ENCODE data around the gene GMPR2. TPM values are rescaled to one million over a fixed set of nuclear protein-coding genes. Genes with fewer than 3 reads are reported as not detected.

GMPR2 gene
- total RNA-seq, 4 donors from 2014 or later: 68.8 to 237 (median 110) TPM

DNA sequence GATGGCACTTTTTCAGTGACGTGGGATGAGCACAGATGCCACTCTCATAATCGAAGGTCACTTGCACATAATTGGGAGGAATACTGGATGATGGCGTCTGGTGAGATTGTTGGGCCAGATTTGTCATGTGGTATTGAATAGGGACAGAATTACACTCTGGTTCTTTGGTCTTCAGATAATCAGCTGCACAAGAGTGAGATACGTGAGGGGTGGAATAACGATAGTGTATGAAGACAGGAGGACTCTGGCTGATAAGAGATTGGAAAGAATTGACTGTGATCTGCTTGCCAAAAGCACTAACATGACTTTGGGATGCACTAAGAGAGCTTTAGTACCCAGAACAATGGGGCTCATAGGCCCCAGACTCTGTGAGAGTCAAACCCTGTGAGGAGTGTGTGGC is 45.7 kb downstream of the GMPR2 start:
- DNase-seq: no peak
- 94 to 97% methylated on average over 5 of the region's 5 CpGs for WGBS, 2 donors
- Histone ChIP-seq H3K9me3 (no peaks in the 10 kb centered on the region), H3K4me1 (peaks cover 1 to 13% of the 10 kb centered on the region in 2 donors), H3K27me3 (no peaks in the 10 kb centered on the region), H3K36me3 (no peaks in the 10 kb centered on the region), H3K27ac (no peak overlapping the region), H3K4me3 (replicated peaks in 1 of 3) (no peak overlapping the region)
- intact Hi-C loops (cut with DNase I): no loop called here
- TF ChIP-seq, protein P1, sequence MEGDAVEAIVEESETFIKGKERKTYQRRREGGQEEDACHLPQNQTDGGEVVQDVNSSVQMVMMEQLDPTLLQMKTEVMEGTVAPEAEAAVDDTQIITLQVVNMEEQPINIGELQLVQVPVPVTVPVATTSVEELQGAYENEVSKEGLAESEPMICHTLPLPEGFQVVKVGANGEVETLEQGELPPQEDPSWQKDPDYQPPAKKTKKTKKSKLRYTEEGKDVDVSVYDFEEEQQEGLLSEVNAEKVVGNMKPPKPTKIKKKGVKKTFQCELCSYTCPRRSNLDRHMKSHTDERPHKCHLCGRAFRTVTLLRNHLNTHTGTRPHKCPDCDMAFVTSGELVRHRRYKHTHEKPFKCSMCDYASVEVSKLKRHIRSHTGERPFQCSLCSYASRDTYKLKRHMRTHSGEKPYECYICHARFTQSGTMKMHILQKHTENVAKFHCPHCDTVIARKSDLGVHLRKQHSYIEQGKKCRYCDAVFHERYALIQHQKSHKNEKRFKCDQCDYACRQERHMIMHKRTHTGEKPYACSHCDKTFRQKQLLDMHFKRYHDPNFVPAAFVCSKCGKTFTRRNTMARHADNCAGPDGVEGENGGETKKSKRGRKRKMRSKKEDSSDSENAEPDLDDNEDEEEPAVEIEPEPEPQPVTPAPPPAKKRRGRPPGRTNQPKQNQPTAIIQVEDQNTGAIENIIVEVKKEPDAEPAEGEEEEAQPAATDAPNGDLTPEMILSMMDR (IDR thresholded peaks at IDR 0.05): no peak
- TF ChIP-seq POLR2A (IDR thresholded peaks at IDR 0.05): no peak

DNA sequence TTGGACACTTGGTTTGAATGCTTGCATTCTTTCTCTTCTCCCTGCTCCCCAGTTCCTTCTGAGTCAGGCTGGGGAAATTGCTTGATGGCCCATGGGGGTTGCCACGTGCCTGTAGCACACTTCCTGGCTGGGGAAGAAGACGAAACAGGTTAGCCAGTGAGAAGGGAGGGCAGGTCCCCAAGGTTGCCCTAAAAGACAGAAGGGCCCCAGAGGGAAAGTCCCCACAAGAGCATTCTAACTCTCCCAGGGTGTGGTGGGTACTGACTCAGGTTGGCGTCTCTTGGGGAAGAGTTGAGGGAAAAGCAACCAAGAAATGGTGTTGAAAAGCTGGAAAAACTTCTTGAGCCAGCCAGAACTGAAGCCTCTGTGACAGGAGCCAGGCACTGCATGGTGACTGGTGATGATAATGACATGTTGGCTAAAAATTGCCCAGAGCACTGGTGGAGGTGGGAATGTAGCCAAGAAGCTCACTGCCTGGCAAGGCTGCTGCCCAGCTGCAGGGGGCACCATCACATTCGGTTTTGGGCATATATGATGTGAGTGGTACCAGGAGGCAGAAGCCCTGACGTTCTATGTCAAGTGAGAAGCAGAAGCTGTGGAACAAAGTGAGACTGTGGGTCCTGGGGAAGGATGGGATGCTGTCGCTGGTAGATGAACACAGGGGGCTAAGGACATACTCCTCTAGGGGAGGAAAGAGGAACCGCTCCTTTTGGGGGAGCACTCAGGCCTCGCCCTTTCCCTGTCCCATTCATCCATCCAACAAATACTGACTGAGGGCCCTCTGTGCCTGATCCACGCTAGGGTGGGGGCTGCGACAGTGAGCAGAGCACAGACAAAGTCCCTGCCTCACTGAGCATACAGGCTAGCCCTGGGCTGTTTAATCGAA is 46.8 kb downstream of the GMPR2 start:
- Histone ChIP-seq H3K27ac (no peak overlapping the region), H3K4me3 (replicated peaks in 1 of 3) (no peak overlapping the region), H3K27me3 (no peaks in the 10 kb centered on the region), H3K36me3 (no peaks in the 10 kb centered on the region), H3K9me3 (no peaks in the 10 kb centered on the region), H3K4me1 (peaks cover 4 to 17% of the 10 kb centered on the region in 2 donors)
- no peak for TF ChIP-seq POLR2A (IDR thresholded peaks at IDR 0.05)
- TF ChIP-seq, protein P1 (IDR thresholded peaks at IDR 0.05): no peak
- WGBS, 2 donors: 75 to 83% methylated on average over 11 of the region's 11 CpGs
- intact Hi-C loops (cut with DNase I): no loop called here
- no peak for DNase-seq

- Histone ChIP-seq H3K27ac (no peak overlapping the region), H3K9me3 (no peaks in the 10 kb centered on the region), H3K4me3 (replicated peaks in 1 of 3) (no peak overlapping the region), H3K27me3 (no peaks in the 10 kb centered on the region), H3K36me3 (no peaks in the 10 kb centered on the region), H3K4me1 (peaks cover 4 to 17% of the 10 kb centered on the region in 2 donors)
- intact Hi-C loops (cut with DNase I): no loop called here
- TF ChIP-seq, protein P1 (IDR thresholded peaks at IDR 0.05): no peak
- TF ChIP-seq POLR2A (IDR thresholded peaks at IDR 0.05): no peak
- 69 to 81% methylated on average over 6 of the region's 6 CpGs for WGBS, 2 donors
- no peak for DNase-seq
Observed at GRCh38 chr14:24280797-24281460, 48.2 kb downstream of the GMPR2 start.

- no peak overlapping the region for H3K4me3 ChIP-seq (replicated peaks in 1 of 3)
- no peak overlapping the region for H3K27ac ChIP-seq
- WGBS, 2 donors: 92 to 96% methylated on average over 7 of the region's 7 CpGs
- TF ChIP-seq, protein P1 (IDR thresholded peaks at IDR 0.05): no peak
- no peak for TF ChIP-seq POLR2A (IDR thresholded peaks at IDR 0.05)
- H3K27me3 ChIP-seq: no peaks in the 10 kb centered on the region
- H3K4me1 ChIP-seq: peaks cover 4 to 17% of the 10 kb centered on the region in 2 donors
- H3K9me3 ChIP-seq: no peaks in the 10 kb centered on the region
- intact Hi-C loops (cut with DNase I): no loop called here
- DNase-seq: no peak
- H3K36me3 ChIP-seq: no peaks in the 10 kb centered on the region
Observed at GRCh38 chr14:24281636-24282035, 48.9 kb downstream of the GMPR2 start.

GRCh38 chr14:24282736-24283135 is 50.0 kb downstream of the GMPR2 start:
- H3K4me3 ChIP-seq (replicated peaks in 1 of 3): no peak overlapping the region
- no peaks in the 10 kb centered on the region for H3K27me3 ChIP-seq
- no peak overlapping the region for H3K27ac ChIP-seq
- intact Hi-C loops (cut with DNase I): no loop called here
- WGBS, 2 donors: 74 to 77% methylated on average over 3 of the region's 3 CpGs
- DNase-seq: no peak
- TF ChIP-seq, protein P1 (IDR thresholded peaks at IDR 0.05): no peak
- no peak for TF ChIP-seq POLR2A (IDR thresholded peaks at IDR 0.05)
- no peaks in the 10 kb centered on the region for H3K36me3 ChIP-seq
- peaks cover 4 to 17% of the 10 kb centered on the region in 2 donors for H3K4me1 ChIP-seq
- no peaks in the 10 kb centered on the region for H3K9me3 ChIP-seq

All from thyroid gland (tissue), 4 donors.